HepG2 (cell line): ENCODE data around the gene DENND5B. TPM values are rescaled to one million over a fixed set of nuclear protein-coding genes. Genes with fewer than 3 reads are reported as not detected.

ENCODE experiments used
- CEBPB ChIP-seq: IDR thresholded peaks from 2 replicates; pipeline ENCODE4 v1.6.1; 2011; ENCODE audit warnings: low read depth, low read length, improper control_type of control experiment, borderline replicate concordance
- ETS1 ChIP-seq: sonication (generic); formaldehyde crosslinking; IDR thresholded peaks from 2 replicates; pipeline ENCODE4 v1.4.0; 2020; ENCODE audit warnings: missing genetic modification reagents
- FOSL2 ChIP-seq: sonication (generic); formaldehyde crosslinking; IDR thresholded peaks from 2 replicates; pipeline ENCODE4 v1.4.0; 2020; ENCODE audit warnings: missing genetic modification reagents
- HCFC1 ChIP-seq: fragments of 150-350 bp; IDR thresholded peaks from 2 replicates; pipeline ENCODE4 v1.6.1; 2014; ENCODE audit warnings: low read depth, low read length
- NFE2L1 ChIP-seq: sonication (generic); formaldehyde crosslinking; IDR thresholded peaks from 2 replicates; pipeline ENCODE4 v1.4.0; 2020; ENCODE audit warnings: missing genetic modification reagents, mild to moderate bottlenecking, borderline replicate concordance
- NFIC ChIP-seq: IDR thresholded peaks from 2 replicates; pipeline ENCODE4 v1.6.1; 2012; ENCODE audit warnings: mild to moderate bottlenecking, low read length, inconsistent platforms
- NPAS2 ChIP-seq: sonication (generic); formaldehyde crosslinking; IDR thresholded peaks from 2 replicates; pipeline ENCODE4 v1.8.0; 2022; ENCODE audit warnings: mild to moderate bottlenecking, missing genetic modification reagents, borderline replicate concordance
- SP1 ChIP-seq, 2 experiments: fragments of 450-650 bp in 1 of 2; sonication (generic) in 1 of 2; formaldehyde crosslinking in 1 of 2; IDR thresholded peaks; 2 replicates each; pipeline versions ENCODE4 v1.4.0 to v1.6.1; 2016 to 2020; ENCODE audit warnings: missing genetic modification reagents in 1 of 2
- THAP9 ChIP-seq: sonication (generic); formaldehyde crosslinking; IDR thresholded peaks from 2 replicates; pipeline ENCODE4; 2020; ENCODE audit warnings: missing genetic modification reagents, mild to moderate bottlenecking, borderline replicate concordance
- ZBTB38 ChIP-seq: sonication (generic); formaldehyde crosslinking; IDR thresholded peaks from 2 replicates; pipeline ENCODE4 v1.5.1; 2020; ENCODE audit warnings: mild to moderate bottlenecking, missing genetic modification reagents
- ZBTB49 ChIP-seq: sonication (generic); formaldehyde crosslinking; IDR thresholded peaks from 2 replicates; pipeline ENCODE4 v1.4.0; 2020; ENCODE audit warnings: missing genetic modification reagents, borderline replicate concordance
- ZC3H13 ChIP-seq: sonication (generic); formaldehyde crosslinking; IDR thresholded peaks from 2 replicates; pipeline ENCODE4 v1.8.1; 2023; ENCODE audit warnings: mild to moderate bottlenecking, missing genetic modification reagents, moderate library complexity
- ZGPAT ChIP-seq: IDR thresholded peaks from 2 replicates; pipeline ENCODE4 v1.6.1; 2016; ENCODE audit warnings: mild to moderate bottlenecking
- ZKSCAN8 ChIP-seq: IDR thresholded peaks from 2 replicates; pipeline ENCODE4 v1.6.1; 2016; ENCODE audit warnings: borderline replicate concordance, missing genetic modification reagents, missing compliant biosample characterization
- ZNF124 ChIP-seq: sonication (generic); formaldehyde crosslinking; IDR thresholded peaks from 2 replicates; pipeline ENCODE4 v1.4.0; 2020; ENCODE audit warnings: missing genetic modification reagents
- ZNF350 ChIP-seq: sonication (generic); formaldehyde crosslinking; IDR thresholded peaks from 2 replicates; pipeline ENCODE4 v1.4.0; 2020; ENCODE audit warnings: mild to moderate bottlenecking, low read depth, missing genetic modification reagents, borderline replicate concordance
- ZNF570 ChIP-seq: sonication (generic); formaldehyde crosslinking; IDR thresholded peaks from 2 replicates; pipeline ENCODE4 v1.4.0; 2020; ENCODE audit warnings: mild to moderate bottlenecking, missing genetic modification reagents, borderline replicate concordance
- ZNF772 ChIP-seq: sonication (generic); formaldehyde crosslinking; IDR thresholded peaks from 2 replicates; pipeline ENCODE4 v1.5.0; 2020; ENCODE audit warnings: mild to moderate bottlenecking, missing genetic modification reagents
- polyA plus RNA-seq, 8 experiments: library from polyadenylated mRNA; depleted of rRNA in 3 of 8; stranded (reverse) in 7 of 8; unstranded in 1 of 8; fragments of >200 nt; fragmentation: Illumina TruSeq in 4 of 8; extraction: Trizol in 4 of 8; gene quantifications; 2 replicates each; pipeline versions ENCODE4 v1.2.1 to v1.2.3, GENCODE V29; 2011 to 2016; ENCODE audit warnings: low read depth in 4 of 8, missing spikeins in 1 of 8, mixed read lengths in 1 of 8; ENCODE audit not compliant: insufficient read depth in 1 of 8
- total RNA-seq, 5 experiments: library from RNA; depleted of rRNA; stranded (reverse); fragments of >200 nt; fragmentation: Illumina TruSeq; extraction: Trizol; gene quantifications; 2 replicates each; pipeline ENCODE4 v1.2.3, GENCODE V29; 2016; ENCODE audit warnings: low read depth in 1 of 5
- TF ChIP-seq, protein P1 (sequence below): sonication (generic); formaldehyde crosslinking; IDR thresholded peaks from 2 replicates; pipeline ENCODE4 v1.4.0; 2020; ENCODE audit warnings: missing genetic modification reagents

Gene DENND5B
- total and polyA plus RNA-seq, 2 of the 13 experiments (the other 11 are each of a cell fraction or from before 2014, with no cell fraction given) = 14.7 to 18.7 TPM

DNA sequence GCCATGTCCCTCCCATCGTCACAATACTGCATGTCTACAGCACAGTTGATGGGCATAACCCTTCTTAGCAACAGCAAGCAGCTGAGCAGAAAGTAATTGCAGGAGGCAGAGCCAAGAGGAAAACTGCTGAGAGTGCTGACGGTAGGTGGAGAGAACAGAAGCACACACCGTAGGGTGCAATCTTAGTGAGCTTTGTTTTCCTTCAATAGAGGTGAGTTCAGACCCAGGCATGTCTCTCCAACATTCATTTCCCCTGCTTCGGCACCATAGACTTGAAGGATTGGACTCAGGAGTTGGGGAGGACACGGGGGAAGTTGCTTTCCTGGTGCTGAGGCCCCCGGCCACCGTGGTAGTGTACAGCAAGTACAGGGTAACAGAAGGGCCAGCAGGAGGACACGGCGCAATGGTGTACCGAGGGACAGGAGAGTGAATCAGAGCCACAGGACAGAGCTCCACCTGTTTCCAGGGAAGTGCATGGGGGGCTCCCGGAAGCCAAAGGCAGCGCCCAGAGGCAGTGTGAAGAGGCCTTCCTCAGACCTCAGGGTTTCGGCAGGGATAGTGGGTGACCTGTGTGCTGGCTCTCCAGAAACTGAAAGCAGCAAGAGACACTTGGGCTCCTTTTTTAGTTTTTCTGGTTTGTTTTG, 228.7 kb downstream of the DENND5B start (continued):
- no peak for TF ChIP-seq THAP9
- TF ChIP-seq ZBTB38 (CRISPR knock-in tag) = no peak
- no peak for TF ChIP-seq NFIC
- TF ChIP-seq ZNF570 (CRISPR knock-in tag) = no peak
- TF ChIP-seq ETS1 (CRISPR knock-in tag) = no peak
- TF ChIP-seq HCFC1 = no peak
- no peak for TF ChIP-seq ZNF124 (CRISPR knock-in tag)
- no peak for TF ChIP-seq CEBPB
- no peak for TF ChIP-seq ZNF772 (CRISPR knock-in tag)
- TF ChIP-seq ZBTB49 = no peak
- no peak for TF ChIP-seq ZNF350
- TF ChIP-seq FOSL2 (CRISPR knock-in tag) = peak; percentile 34; the same call in 1 of the 2 replicates
- TF ChIP-seq, protein P1, sequence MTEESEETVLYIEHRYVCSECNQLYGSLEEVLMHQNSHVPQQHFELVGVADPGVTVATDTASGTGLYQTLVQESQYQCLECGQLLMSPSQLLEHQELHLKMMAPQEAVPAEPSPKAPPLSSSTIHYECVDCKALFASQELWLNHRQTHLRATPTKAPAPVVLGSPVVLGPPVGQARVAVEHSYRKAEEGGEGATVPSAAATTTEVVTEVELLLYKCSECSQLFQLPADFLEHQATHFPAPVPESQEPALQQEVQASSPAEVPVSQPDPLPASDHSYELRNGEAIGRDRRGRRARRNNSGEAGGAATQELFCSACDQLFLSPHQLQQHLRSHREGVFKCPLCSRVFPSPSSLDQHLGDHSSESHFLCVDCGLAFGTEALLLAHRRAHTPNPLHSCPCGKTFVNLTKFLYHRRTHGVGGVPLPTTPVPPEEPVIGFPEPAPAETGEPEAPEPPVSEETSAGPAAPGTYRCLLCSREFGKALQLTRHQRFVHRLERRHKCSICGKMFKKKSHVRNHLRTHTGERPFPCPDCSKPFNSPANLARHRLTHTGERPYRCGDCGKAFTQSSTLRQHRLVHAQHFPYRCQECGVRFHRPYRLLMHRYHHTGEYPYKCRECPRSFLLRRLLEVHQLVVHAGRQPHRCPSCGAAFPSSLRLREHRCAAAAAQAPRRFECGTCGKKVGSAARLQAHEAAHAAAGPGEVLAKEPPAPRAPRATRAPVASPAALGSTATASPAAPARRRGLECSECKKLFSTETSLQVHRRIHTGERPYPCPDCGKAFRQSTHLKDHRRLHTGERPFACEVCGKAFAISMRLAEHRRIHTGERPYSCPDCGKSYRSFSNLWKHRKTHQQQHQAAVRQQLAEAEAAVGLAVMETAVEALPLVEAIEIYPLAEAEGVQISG (CRISPR knock-in tag) = peak; percentile 23; the same call in 1 of the 2 replicates
- no peak for TF ChIP-seq NPAS2
- no peak for TF ChIP-seq ZC3H13 (CRISPR knock-in tag)
- TF ChIP-seq SP1 (IDR thresholded peaks at IDR 0.05) = no peak
- TF ChIP-seq SP1 (CRISPR knock-in tag; IDR thresholded peaks at IDR 0.05) = no peak
- TF ChIP-seq ZKSCAN8 (CRISPR knock-in tag) = no peak
- TF ChIP-seq NFE2L1 (CRISPR knock-in tag) = no peak
- no peak; the same call in 1 of the 2 replicates for TF ChIP-seq ZGPAT (CRISPR knock-in tag)
